ENCODE results near the gene FKBP2.
"Not testable (repeated sequence)": the region's sequence is repeated elsewhere in the genome, so short reads cannot be mapped to it uniquely, and the experiment has no call there.

The FKBP2 gene

GRCh38 chr11:64234647-64235379 lies 6.1 kb upstream of the FKBP2 start:
- peak; percentile 79 for DNase-seq

- DNase-seq = no peak
Measured at GRCh38 chr11:64235437-64236161, 5.3 kb upstream of the FKBP2 start.

- no peak for DNase-seq
Measured at GRCh38 chr11:64237484-64237951, 3.4 kb upstream of the FKBP2 start.

GRCh38 chr11:64238076-64238475 lies 2.8 kb upstream of the FKBP2 start:
- no peak for DNase-seq

GRCh38 chr11:64238999-64239398 lies 1.9 kb upstream of the FKBP2 start:
- DNase-seq = no peak

- no peak for DNase-seq
Measured at GRCh38 chr11:64239662-64240434, 1.0 kb upstream of the FKBP2 start.

GRCh38 chr11:64241241-64241490 lies 271 bp downstream of the FKBP2 start:
- no peak for DNase-seq

- peak; percentile 99 for DNase-seq
Measured at GRCh38 chr11:64241491-64242374, 838 bp downstream of the FKBP2 start.

- DNase-seq = no peak
Measured at GRCh38 chr11:64243236-64243854, 2.5 kb downstream of the FKBP2 start.

- DNase-seq = no peak
Measured at GRCh38 chr11:64244107-64244506, 3.2 kb downstream of the FKBP2 start.

GRCh38 chr11:64244966-64245365 lies 4.1 kb downstream of the FKBP2 start:
- DNase-seq = peak; percentile 38

- peak; percentile 57 for DNase-seq
Measured at GRCh38 chr11:64245401-64245796, 4.5 kb downstream of the FKBP2 start.

- DNase-seq = peak; percentile 87
Measured at GRCh38 chr11:64245797-64246620, 5.1 kb downstream of the FKBP2 start.

- DNase-seq = not testable (repeated sequence)
Measured at GRCh38 chr11:64246621-64246870, 5.7 kb downstream of the FKBP2 start.

- peak; percentile 94 for DNase-seq
Measured at GRCh38 chr11:64246871-64247728, 6.2 kb downstream of the FKBP2 start, which contains the start of gene PPP1R14B. PPP1R14B (minus strand) TSS chr11:64246943; CDS start chr11:64246673, 270 bp downstream.

- DNase-seq = no peak
Measured at GRCh38 chr11:64247729-64248531, 7.0 kb downstream of the FKBP2 start.

- DNase-seq = no peak
Measured at GRCh38 chr11:64248578-64248977, 7.7 kb downstream of the FKBP2 start.

- no peak for DNase-seq
Measured at GRCh38 chr11:64249038-64249437, 8.1 kb downstream of the FKBP2 start.

GRCh38 chr11:64249563-64250414 lies 8.9 kb downstream of the FKBP2 start:
- no peak for DNase-seq

Data from hematopoietic multipotent progenitor cell treated with erythropoietin and hydrocortisone succinate and interleukin-3 and kit ligand, for 6 days (in vitro differentiated cells).